Chondrocyte (in vitro differentiated cells): Measurements from ENCODE around the gene CNTD1. TPM values are rescaled to one million over a fixed set of nuclear protein-coding genes. Genes with fewer than 3 reads are reported as not detected.

ENCODE experiments used
- DNase-seq: peaks from one replicate; pipeline ENCODE4 v3.0.0; 2021; ENCODE audit warnings: mixed read lengths, low spot score
- H3K27ac Mint-ChIP-seq: one replicate; pipeline ENCODE4 v1.8.0; 2021; ENCODE audit warnings: mild to moderate bottlenecking, moderate library complexity, mixed read lengths; ENCODE audit not compliant: unreplicated experiment
- H3K27me3 Mint-ChIP-seq: 2 replicates; pipeline ENCODE4 v1.8.0; 2021; ENCODE audit warnings: low read depth, mixed read lengths
- H3K36me3 Mint-ChIP-seq: 2 replicates; pipeline ENCODE4 v1.8.0; 2021; ENCODE audit warnings: low read depth, mixed read lengths
- H3K4me1 Mint-ChIP-seq: 2 replicates; pipeline ENCODE4 v1.8.0; 2021; ENCODE audit warnings: low read depth, mild to moderate bottlenecking, mixed read lengths
- H3K4me3 Mint-ChIP-seq: one replicate; pipeline ENCODE4 v1.8.0; 2021; ENCODE audit warnings: mild to moderate bottlenecking, moderate library complexity, mixed read lengths; ENCODE audit not compliant: unreplicated experiment
- H3K9me3 Mint-ChIP-seq: 2 replicates; pipeline ENCODE4 v1.8.0; 2021; ENCODE audit warnings: low read depth, mixed read lengths
- long read RNA-seq: library from polyadenylated mRNA; stranded (forward); transcript quantifications from one replicate; pipeline ENCODE4 v2.0.0, GENCODE V29; 2021
- total RNA-seq: library from RNA; stranded (reverse); gene quantifications from 3 replicates; pipeline ENCODE4 v1.2.1, GENCODE V29; 2021
- TF ChIP-seq, protein P1 (sequence below): fragments of 200-600 bp; sonication (generic); IDR thresholded peaks from 2 replicates; pipeline ENCODE4 v1.5.0; 2021; ENCODE audit warnings: antibody characterized with exemption, mild to moderate bottlenecking, moderate library complexity

Gene CNTD1, protein sequence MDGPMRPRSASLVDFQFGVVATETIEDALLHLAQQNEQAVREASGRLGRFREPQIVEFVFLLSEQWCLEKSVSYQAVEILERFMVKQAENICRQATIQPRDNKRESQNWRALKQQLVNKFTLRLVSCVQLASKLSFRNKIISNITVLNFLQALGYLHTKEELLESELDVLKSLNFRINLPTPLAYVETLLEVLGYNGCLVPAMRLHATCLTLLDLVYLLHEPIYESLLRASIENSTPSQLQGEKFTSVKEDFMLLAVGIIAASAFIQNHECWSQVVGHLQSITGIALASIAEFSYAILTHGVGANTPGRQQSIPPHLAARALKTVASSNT
- total RNA-seq = 0.60 TPM in 1 of 3 replicates, not detected in the others
- long read RNA-seq, partial matches to known transcripts = 0 of 4 reads
- long read RNA-seq, other reads (novel, unspliced or antisense) = 4 of 4 reads

DNA sequence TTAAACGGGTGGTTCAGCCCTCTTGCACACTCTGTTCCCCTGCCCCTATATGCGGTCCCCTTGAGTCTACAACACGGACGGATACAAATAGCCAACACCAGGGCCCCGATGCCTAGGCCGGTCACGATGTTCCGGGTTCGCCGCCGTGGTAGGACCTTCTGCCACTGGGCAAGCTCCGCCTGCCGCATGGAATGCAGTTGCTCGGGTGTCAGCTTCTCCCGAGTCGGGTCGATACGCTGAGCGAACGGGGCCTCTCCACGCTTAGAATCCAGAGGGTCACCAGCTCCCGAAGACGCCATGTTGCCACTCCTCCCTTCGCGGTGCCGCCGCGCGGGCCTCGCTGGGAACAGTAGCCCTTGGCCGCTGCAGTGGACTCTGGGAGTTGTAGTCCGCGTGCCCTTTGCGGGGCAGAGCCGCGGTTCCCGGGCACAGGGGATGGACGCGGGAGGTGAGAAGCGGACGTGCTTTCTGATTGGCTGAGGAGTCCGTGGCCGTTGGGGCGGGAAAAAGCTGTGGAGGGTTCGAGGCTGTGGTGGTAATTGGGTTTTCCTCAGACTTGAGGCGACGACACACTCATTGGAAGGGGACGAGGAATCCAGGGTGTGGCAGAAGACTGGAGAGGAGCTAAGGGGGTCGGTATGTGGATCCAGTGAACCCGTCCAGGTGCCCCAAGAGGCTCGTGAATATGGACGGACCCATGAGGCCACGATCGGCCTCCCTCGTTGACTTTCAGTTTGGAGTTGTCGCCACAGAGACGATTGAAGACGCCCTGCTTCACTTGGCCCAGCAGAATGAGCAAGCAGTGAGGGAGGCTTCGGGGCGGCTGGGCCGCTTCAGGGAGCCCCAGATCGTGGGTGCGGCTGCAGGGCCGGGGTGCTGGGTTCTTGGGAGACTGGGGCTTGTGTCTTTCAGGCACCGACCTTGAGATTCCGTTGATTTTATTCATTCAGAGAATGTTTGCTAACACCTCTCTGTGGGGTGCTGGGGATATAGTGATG, at the start of gene CNTD1, which contains the start of gene COA3:
CNTD1 (plus strand) TSS at position 479 of the 998 bp plus-strand sequence; CDS start at position 686, 207 bp downstream.
COA3 (minus strand) TSS at position 322 of the 998 bp plus-strand sequence; CDS start at position 299, 23 bp downstream.
- Mint-ChIP-seq H3K9me3 (no peaks in the 10 kb centered on the region), H3K36me3 (no peaks in the 10 kb centered on the region), H3K27me3 (no peaks in the 10 kb centered on the region), H3K27ac (peak within 1 kb of the TSS; percentile 84), H3K4me1 (peaks cover 28% of the 10 kb centered on the region), H3K4me3 (peak within 1 kb of the TSS; percentile 90)
- TF ChIP-seq, protein P1, sequence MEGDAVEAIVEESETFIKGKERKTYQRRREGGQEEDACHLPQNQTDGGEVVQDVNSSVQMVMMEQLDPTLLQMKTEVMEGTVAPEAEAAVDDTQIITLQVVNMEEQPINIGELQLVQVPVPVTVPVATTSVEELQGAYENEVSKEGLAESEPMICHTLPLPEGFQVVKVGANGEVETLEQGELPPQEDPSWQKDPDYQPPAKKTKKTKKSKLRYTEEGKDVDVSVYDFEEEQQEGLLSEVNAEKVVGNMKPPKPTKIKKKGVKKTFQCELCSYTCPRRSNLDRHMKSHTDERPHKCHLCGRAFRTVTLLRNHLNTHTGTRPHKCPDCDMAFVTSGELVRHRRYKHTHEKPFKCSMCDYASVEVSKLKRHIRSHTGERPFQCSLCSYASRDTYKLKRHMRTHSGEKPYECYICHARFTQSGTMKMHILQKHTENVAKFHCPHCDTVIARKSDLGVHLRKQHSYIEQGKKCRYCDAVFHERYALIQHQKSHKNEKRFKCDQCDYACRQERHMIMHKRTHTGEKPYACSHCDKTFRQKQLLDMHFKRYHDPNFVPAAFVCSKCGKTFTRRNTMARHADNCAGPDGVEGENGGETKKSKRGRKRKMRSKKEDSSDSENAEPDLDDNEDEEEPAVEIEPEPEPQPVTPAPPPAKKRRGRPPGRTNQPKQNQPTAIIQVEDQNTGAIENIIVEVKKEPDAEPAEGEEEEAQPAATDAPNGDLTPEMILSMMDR = peak; percentile 53
- no peak for DNase-seq

DNA sequence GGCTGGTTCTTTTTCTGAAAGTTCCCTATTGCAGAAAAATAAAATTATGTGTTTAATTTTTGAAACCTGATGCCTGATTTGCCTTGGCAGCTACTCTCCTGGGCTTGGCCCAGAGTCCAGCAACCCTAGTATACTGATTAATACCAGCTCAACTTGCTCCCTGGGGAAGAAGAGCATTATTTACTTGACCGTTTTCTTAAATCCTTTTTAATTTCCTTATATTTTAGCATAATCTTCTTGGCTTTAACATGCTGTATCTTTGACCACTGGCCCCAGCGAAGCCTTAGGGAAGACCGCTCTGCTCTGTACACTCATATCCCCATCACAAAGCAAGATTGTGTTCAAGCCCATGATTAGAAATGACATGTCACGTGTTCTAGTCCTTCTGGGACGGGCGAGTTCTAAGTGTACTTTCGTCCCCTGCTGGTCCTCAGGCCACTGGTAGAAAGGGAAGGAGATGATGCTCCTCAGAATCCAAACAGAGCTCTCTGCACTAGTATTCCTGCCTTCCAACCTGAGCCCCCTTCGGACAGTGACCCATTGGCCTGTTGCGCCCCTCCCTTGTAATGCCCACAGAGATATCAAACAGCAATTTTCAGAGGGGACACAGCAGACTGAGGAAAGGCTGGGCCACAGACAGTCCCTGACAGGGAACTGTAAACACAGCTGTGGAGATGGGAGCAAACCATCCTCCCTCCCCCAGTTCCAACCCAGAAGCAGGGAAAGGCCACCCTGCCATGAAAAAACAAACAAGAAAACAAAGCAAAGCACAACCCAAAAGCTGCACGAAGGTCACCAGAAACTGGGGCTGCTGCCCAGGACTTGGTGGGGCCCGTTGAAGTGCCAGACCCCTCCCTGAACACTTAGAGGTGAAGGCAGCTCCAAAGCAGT, 49.5 kb upstream of the CNTD1 start:
- DNase-seq = peak; percentile 5
- peaks cover 8% of the 10 kb centered on the region for H3K27me3 Mint-ChIP-seq
- no peaks in the 10 kb centered on the region for H3K9me3 Mint-ChIP-seq
- peaks cover 6% of the 10 kb centered on the region for H3K4me1 Mint-ChIP-seq
- H3K4me3 Mint-ChIP-seq = no peak overlapping the region
- no peak overlapping the region for H3K27ac Mint-ChIP-seq
- TF ChIP-seq, protein P1 = no peak
- H3K36me3 Mint-ChIP-seq = no peaks in the 10 kb centered on the region

DNA sequence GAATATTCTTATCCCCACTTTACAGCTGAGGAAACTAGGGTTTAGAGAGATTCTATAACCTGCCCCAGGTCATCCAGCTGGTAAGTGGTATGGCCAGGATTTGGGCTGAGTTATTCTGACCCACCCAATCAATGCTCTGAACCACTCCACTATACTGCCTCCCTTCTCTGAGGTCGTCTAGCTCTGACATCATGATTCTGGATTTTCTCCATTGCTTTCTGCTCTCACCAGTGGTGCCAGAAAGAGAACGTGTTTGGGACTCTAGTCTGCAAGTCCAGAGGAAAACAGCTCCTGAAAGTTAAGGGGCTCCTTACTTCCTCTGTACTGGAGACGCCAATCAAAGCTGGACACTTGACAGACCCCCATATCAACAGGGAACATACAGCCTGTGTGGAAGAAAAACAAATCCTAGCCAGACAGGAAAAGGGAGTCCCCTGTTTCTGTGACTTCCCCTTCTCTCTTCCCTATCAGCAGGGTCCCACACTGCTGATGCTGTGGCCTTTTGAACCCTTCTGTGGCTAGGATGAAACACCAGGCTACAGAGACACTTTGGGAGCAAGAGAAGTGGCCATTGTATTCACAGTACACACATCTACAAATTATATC, 47.8 kb upstream of the CNTD1 start:
- Mint-ChIP-seq H3K27ac (no peak overlapping the region), H3K4me1 (no peaks in the 10 kb centered on the region), H3K36me3 (no peaks in the 10 kb centered on the region), H3K27me3 (peaks cover 15% of the 10 kb centered on the region), H3K9me3 (no peaks in the 10 kb centered on the region), H3K4me3 (no peak overlapping the region)
- TF ChIP-seq, protein P1 = no peak
- no peak for DNase-seq

DNA sequence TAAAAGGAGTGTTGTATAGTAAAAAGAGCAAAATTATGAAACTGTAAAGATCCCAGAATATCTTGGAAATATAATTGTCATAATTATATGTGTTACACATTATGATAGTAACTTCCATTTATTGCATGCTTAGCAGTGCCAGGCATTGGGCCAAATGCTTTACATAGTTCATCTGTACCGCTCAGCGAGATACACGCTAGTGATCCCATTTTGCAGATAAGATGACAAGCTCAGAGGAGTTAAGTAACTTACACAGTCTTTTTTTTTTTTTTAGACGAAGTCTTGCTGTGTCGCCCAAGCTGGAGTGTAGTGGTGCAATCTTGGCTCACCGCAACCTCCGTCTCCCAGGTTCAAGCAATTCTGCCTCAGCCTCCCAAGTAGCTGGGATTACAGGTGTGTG, 47.0 kb upstream of the CNTD1 start:
- Mint-ChIP-seq H3K27ac (no peak overlapping the region), H3K4me3 (no peak overlapping the region), H3K9me3 (no peaks in the 10 kb centered on the region), H3K27me3 (peaks cover 15% of the 10 kb centered on the region), H3K36me3 (no peaks in the 10 kb centered on the region), H3K4me1 (no peaks in the 10 kb centered on the region)
- DNase-seq = no peak
- TF ChIP-seq, protein P1 = no peak
